OCI-LY3 (cell line): ENCODE results near the gene WDR93.

Source experiments
- H2AFZ ChIP-seq: fragments of 200-600, 300-600 bp; shearing (Covaris generic); 2 replicates; pipeline ENCODE4 v1.6.0; 2014; ENCODE audit warnings: antibody characterized with exemption, low read depth, low read length
- H3K27ac ChIP-seq: fragments of 200-600, 300-600 bp; sonication (generic); 2 replicates; pipeline ENCODE4 v1.5.1; 2014; ENCODE audit warnings: mild to moderate bottlenecking, low read length, moderate library complexity, mixed read lengths
- H3K27me3 ChIP-seq: fragments of 200-600, 300-600 bp; sonication (generic); 2 replicates; pipeline ENCODE4 v1.6.1; 2014; ENCODE audit warnings: low read depth, low read length, mixed read lengths
- H3K36me3 ChIP-seq: fragments of 200-600, 300-600 bp; sonication (generic); replicated peaks from 2 replicates; pipeline ENCODE3; 2014; ENCODE audit warnings: low read depth, low read length, mixed read lengths
- H3K4me1 ChIP-seq: fragments of 300-600, 200-600 bp; sonication (generic); 2 replicates; pipeline ENCODE4 v1.6.1; 2014; ENCODE audit warnings: low read length, mixed read lengths
- H3K4me2 ChIP-seq: fragments of 200-600, 300-600 bp; sonication (generic); 2 replicates; pipeline ENCODE4 v1.6.1; 2014; ENCODE audit warnings: low read length, mixed read lengths
- H3K4me3 ChIP-seq: fragments of 300-600, 200-600 bp; sonication (generic); 2 replicates; pipeline ENCODE4 v1.5.1; 2014; ENCODE audit warnings: antibody characterized with exemption, mild to moderate bottlenecking, low read length, moderate library complexity
- H3K79me2 ChIP-seq: fragments of 300-600, 200-600 bp; shearing (Covaris generic); 2 replicates; pipeline ENCODE4 v1.6.1; 2014; ENCODE audit warnings: mild to moderate bottlenecking, low read length, mixed read lengths
- H3K9ac ChIP-seq: fragments of 300-600, 200-600 bp; shearing (Covaris generic); 2 replicates; pipeline ENCODE4 v1.6.0; 2014; ENCODE audit warnings: mild to moderate bottlenecking, low read length, moderate library complexity
- H3K9me3 ChIP-seq: fragments of 200-600, 300-600 bp; shearing (Covaris generic); 2 replicates; pipeline ENCODE4 v1.6.1; 2014; ENCODE audit warnings: low read length, mixed read lengths; ENCODE audit not compliant: insufficient read depth
- H4K20me1 ChIP-seq: fragments of 200-600, 300-600 bp; sonication (generic); 2 replicates; pipeline ENCODE4 v1.6.1; 2016; ENCODE audit warnings: low read length, mixed read lengths; ENCODE audit not compliant: insufficient read depth
- EZH2phosphoT487 ChIP-seq: fragments of 200-600 bp; shearing (Covaris generic); IDR thresholded peaks from 2 replicates; pipeline ENCODE4 v1.6.1; 2018; ENCODE audit warnings: antibody characterized with exemption, mixed run types, low read depth
- TF ChIP-seq, protein P1 (sequence below): fragments of 200-600, 300-600 bp; sonication (generic); IDR thresholded peaks from 2 replicates; pipeline ENCODE4 v1.5.1; 2014; ENCODE audit warnings: antibody characterized with exemption, low read length, low read depth

The WDR93 gene

DNA sequence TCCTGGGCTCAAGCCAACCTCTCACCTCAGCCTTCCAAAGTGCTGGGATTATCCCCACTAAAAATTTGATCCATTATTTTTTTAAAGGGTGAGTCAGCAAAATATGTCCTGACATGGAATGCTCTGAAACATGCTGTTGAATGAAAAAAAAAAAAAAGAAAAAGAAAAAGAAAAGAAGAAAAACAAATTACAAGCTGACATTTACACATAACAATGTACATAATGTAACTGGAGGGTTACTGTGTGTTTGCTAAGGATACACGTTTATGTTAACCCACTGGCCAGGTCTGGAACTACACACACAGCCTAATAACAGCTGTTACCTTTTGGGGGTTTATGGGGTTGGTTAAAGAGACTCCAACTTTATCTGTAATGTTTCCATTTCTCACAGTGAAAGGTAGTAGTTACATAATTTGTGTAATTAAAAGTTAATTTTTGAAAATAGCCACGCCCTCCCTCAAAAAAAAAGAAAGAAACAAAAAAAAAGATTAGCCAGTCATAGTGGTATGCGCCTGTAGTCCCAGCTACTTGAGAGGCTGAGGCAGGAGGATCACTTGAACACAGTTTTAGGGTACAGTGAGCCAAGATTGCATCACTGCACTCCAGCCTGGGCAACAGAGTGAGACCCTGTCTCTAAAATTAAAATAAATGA lies 82.4 kb downstream of the WDR93 start:
- H3K4me1 ChIP-seq: peaks cover 6% of the 10 kb centered on the region; the same call in 1 of the 2 replicates
- no peaks in the 10 kb centered on the region for H4K20me1 ChIP-seq
- no peaks in the 10 kb centered on the region for H3K27me3 ChIP-seq
- H3K4me2 ChIP-seq: no peak overlapping the region
- no peak for TF ChIP-seq EZH2phosphoT487
- TF ChIP-seq, protein P1, sequence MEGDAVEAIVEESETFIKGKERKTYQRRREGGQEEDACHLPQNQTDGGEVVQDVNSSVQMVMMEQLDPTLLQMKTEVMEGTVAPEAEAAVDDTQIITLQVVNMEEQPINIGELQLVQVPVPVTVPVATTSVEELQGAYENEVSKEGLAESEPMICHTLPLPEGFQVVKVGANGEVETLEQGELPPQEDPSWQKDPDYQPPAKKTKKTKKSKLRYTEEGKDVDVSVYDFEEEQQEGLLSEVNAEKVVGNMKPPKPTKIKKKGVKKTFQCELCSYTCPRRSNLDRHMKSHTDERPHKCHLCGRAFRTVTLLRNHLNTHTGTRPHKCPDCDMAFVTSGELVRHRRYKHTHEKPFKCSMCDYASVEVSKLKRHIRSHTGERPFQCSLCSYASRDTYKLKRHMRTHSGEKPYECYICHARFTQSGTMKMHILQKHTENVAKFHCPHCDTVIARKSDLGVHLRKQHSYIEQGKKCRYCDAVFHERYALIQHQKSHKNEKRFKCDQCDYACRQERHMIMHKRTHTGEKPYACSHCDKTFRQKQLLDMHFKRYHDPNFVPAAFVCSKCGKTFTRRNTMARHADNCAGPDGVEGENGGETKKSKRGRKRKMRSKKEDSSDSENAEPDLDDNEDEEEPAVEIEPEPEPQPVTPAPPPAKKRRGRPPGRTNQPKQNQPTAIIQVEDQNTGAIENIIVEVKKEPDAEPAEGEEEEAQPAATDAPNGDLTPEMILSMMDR: peak; percentile 23; the same call in 1 of the 2 replicates
- H3K4me3 ChIP-seq: no peak overlapping the region
- H3K27ac ChIP-seq: no peak overlapping the region
- no peak overlapping the region for H2AFZ ChIP-seq
- no peaks in the 10 kb centered on the region for H3K9me3 ChIP-seq
- no peaks in the 10 kb centered on the region for H3K79me2 ChIP-seq
- no peaks in the 10 kb centered on the region for H3K36me3 ChIP-seq
- no peak overlapping the region for H3K9ac ChIP-seq

DNA sequence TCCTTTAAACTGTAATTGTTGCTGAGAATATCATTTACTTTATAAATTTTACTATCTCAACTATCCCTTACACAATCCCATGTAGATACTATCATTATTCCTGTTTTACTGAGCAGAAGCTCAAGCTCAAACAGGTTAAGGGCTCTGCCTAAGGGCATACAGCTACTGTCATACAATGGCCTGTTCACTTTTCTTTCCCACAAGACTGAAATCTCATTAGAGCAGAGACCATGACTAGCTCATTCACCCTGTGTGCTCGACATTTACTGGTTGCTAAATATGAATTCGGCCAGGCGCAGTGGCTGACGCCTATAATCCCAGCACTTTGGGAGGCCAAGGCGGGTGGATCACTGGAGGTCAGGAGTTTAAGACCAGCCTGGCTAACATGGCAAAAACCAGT lies 83.9 kb downstream of the WDR93 start:
- H3K27me3 ChIP-seq: no peaks in the 10 kb centered on the region
- H3K27ac ChIP-seq: no peak overlapping the region
- H3K4me1 ChIP-seq: peaks cover 14% of the 10 kb centered on the region; the same call in 1 of the 2 replicates
- H3K36me3 ChIP-seq: no peaks in the 10 kb centered on the region
- no peaks in the 10 kb centered on the region for H4K20me1 ChIP-seq
- TF ChIP-seq, protein P1: no peak
- no peak for TF ChIP-seq EZH2phosphoT487
- H3K4me3 ChIP-seq: no peak overlapping the region
- no peaks in the 10 kb centered on the region for H3K79me2 ChIP-seq
- H3K9ac ChIP-seq: no peak overlapping the region
- H2AFZ ChIP-seq: no peak overlapping the region
- H3K4me2 ChIP-seq: no peak overlapping the region
- no peaks in the 10 kb centered on the region for H3K9me3 ChIP-seq

DNA sequence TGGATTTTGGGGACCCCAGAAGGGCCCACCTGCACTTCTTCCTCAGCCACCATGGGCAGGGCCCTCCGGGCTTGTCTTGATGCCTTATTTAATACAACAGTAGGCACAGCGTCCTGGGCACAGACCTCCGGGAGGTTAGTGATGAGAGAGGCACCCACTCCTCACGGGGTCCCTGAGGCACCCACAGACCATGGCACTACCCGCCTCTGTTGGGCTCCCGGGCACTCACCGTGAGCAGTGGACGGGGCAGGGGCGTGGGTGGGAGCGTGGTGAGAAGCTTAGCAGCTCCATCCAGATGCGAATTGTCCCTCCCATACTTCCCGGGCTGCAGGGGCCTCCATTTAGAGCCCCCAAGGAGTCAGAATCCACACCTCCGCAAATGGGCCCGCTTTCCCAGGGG lies 85.2 kb downstream of the WDR93 start:
- H4K20me1 ChIP-seq: no peaks in the 10 kb centered on the region
- H3K4me3 ChIP-seq: no peak overlapping the region
- H3K27ac ChIP-seq: no peak overlapping the region
- no peaks in the 10 kb centered on the region for H3K27me3 ChIP-seq
- no peak for TF ChIP-seq EZH2phosphoT487
- TF ChIP-seq, protein P1: no peak
- H2AFZ ChIP-seq: no peak overlapping the region
- no peak overlapping the region for H3K4me2 ChIP-seq
- H3K9ac ChIP-seq: no peak overlapping the region
- no peaks in the 10 kb centered on the region for H3K9me3 ChIP-seq
- no peaks in the 10 kb centered on the region for H3K36me3 ChIP-seq
- H3K4me1 ChIP-seq: peaks cover 24% of the 10 kb centered on the region
- H3K79me2 ChIP-seq: no peaks in the 10 kb centered on the region

DNA sequence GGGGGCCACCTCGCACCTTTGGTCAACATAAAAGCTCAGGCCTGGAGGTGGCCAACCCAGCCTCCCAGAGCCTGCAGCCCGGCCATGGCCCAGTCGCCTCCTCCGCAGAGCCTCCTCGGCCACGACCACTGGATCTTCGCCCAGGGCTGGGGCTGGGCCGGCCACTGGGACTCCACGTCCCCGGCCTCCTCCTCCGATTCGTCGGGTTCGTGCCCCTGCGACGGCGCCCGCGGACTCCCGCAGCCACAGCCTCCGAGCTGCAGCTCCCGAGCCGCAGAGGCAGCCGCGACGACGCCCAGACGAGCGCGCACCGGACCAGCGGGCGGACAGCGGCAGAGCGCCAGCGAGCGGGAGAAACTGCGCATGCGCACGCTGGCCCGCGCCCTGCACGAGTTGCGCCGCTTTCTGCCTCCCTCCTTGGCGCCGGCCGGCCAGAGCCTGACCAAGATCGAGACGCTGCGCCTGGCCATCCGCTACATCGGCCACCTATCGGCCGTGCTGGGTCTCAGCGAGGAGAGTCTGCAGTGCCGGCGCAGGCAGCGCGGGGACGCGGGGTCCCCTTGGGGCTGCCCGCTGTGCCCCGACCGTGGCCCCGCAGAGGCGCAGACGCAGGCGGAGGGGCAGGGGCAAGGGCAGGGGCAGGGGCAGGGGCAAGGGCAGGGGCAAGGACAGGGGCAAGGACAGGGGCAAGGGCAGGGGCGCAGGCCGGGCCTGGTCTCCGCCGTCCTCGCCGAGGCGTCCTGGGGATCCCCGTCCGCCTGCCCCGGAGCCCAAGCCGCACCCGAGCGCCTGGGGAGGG lies 85.9 kb downstream of the WDR93 start, which contains the start of gene MESP2:
TSS of gene MESP2 (plus strand) at position 59 of the 799 bp plus-strand sequence. CDS start at position 85, 26 bp downstream.
- H3K4me2 ChIP-seq: no peak within 1 kb of the TSS
- H3K36me3 ChIP-seq: no peaks in the 10 kb centered on the region
- no peaks in the 10 kb centered on the region for H3K79me2 ChIP-seq
- H3K27me3 ChIP-seq: no peaks in the 10 kb centered on the region
- H3K4me1 ChIP-seq: peaks cover 31% of the 10 kb centered on the region
- no peak for TF ChIP-seq EZH2phosphoT487
- TF ChIP-seq, protein P1: no peak
- no peak within 1 kb of the TSS for H3K9ac ChIP-seq
- H3K9me3 ChIP-seq: no peaks in the 10 kb centered on the region
- H4K20me1 ChIP-seq: no peaks in the 10 kb centered on the region
- no peak within 1 kb of the TSS for H2AFZ ChIP-seq
- no peak within 1 kb of the TSS for H3K4me3 ChIP-seq
- no peak within 1 kb of the TSS for H3K27ac ChIP-seq
